Liver (tissue), 3 donors: ENCODE measurements around the gene RBM23.

Experiments
- CTCF ChIP-seq: fragments of 150-350 bp; IDR thresholded peaks from 2 replicates; pipeline ENCODE4 v1.5.1; 2017; ENCODE audit warnings: improper control_type of control experiment, low read depth, low read length; ENCODE audit not compliant: missing input control
- EGR1 ChIP-seq, 2 donors: IDR thresholded peaks; 2 replicates each; pipeline ENCODE4 v1.6.1; 2016 to 2018; ENCODE audit warnings: antibody characterized with exemption in 2 of 2, low read depth in 2 of 2
- JUND ChIP-seq, 2 donors: IDR thresholded peaks; 2 replicates each; pipeline ENCODE4 v1.6.1; 2016; ENCODE audit warnings: antibody characterized with exemption in 2 of 2
- REST ChIP-seq: IDR thresholded peaks from 2 replicates; pipeline ENCODE4 v1.6.1; 2016; ENCODE audit warnings: antibody characterized with exemption, mild to moderate bottlenecking
- SP1 ChIP-seq: IDR thresholded peaks from 2 replicates; pipeline ENCODE4 v1.6.1; 2018; ENCODE audit warnings: antibody characterized with exemption, mild to moderate bottlenecking
- TAF1 ChIP-seq: conservative IDR thresholded peaks from 2 replicates; pipeline ENCODE4 v1.6.1; 2016; ENCODE audit warnings: antibody characterized with exemption, mild to moderate bottlenecking
- donor health status: healthy.
- donor health status: healthy.

- no peak for TF ChIP-seq CTCF
- no peak for TF ChIP-seq TAF1
- no peak for TF ChIP-seq SP1
- no peak for TF ChIP-seq EGR1 (IDR thresholded peaks at IDR 0.05; ENCODE audit: low read depth in 2 of 2)
- TF ChIP-seq REST, result no peak
- TF ChIP-seq JUND (IDR thresholded peaks at IDR 0.05), result no peak
These were observed 30.3 kb downstream of the RBM23 start for GRCh38 chr14:22888662-22889061.
